H1 (cell line): ENCODE data around the gene ARHGEF40. TPM values are rescaled to one million over a fixed set of nuclear protein-coding genes. Genes with fewer than 3 reads are reported as not detected.

ENCODE experiments used
- CTCF ChIA-PET: fragments of 300-600 bp; sonication (Branson Sonifier 250); formaldehyde crosslinking; loops from one replicate; lab custom pipeline; 2021; ENCODE audit not compliant: partially characterized antibody; lab: Charles Lee
- POLR2A ChIA-PET: fragments of 300-600 bp; sonication (Branson Sonifier 250); formaldehyde crosslinking; loops from one replicate; lab custom pipeline; 2021; ENCODE audit warnings: inconsistent platforms; ENCODE audit not compliant: partially characterized antibody; lab: Charles Lee
- DNase-seq, 2 experiments: peaks; one replicate each; pipeline versions ENCODE4 v3.0.0 to v3.0.0-alpha.2; 2010 to 2022; ENCODE audit warnings: low spot score in 2 of 2, low read depth in 1 of 2, mixed read lengths in 1 of 2
- FAIRE-seq: peaks from 2 replicates; lab custom pipeline; 2011; peaks lifted over from hg19 to GRCh38; lab: Jason Lieb, UNC
- H2AFZ ChIP-seq: 2 replicates; pipeline ENCODE4 v1.8.1; 2012; ENCODE audit warnings: low read length, inconsistent platforms
- H2AK5ac ChIP-seq: 2 replicates; pipeline ENCODE4 v1.6.1; 2013; ENCODE audit warnings: low read depth, low read length
- H2BK120ac ChIP-seq: replicated peaks from 2 replicates; pipeline ENCODE3; 2013; ENCODE audit warnings: low read depth, low read length, inconsistent platforms
- H2BK12ac ChIP-seq: 2 replicates; pipeline ENCODE4 v1.6.1; 2013; ENCODE audit warnings: low read depth, low read length
- H2BK15ac ChIP-seq: 2 replicates; pipeline ENCODE4 v1.6.1; 2013; ENCODE audit warnings: low read length
- H2BK20ac ChIP-seq: 2 replicates; pipeline ENCODE4 v1.6.1; 2013; ENCODE audit warnings: low read length
- H2BK5ac ChIP-seq: 2 replicates; pipeline ENCODE4 v1.6.1; 2013; ENCODE audit warnings: low read depth, low read length
- H3K14ac ChIP-seq: 2 replicates; pipeline ENCODE4 v1.6.1; 2013; ENCODE audit warnings: inconsistent platforms; ENCODE audit not compliant: insufficient read length
- H3K18ac ChIP-seq: 2 replicates; pipeline ENCODE4 v1.6.1; 2013; ENCODE audit warnings: low read length; ENCODE audit errors: extremely low read depth
- H3K23ac ChIP-seq: 2 replicates; pipeline ENCODE4 v1.6.1; 2013; ENCODE audit warnings: inconsistent platforms; ENCODE audit not compliant: insufficient read length
- H3K23me2 ChIP-seq: 2 replicates; pipeline ENCODE4 v1.6.1; 2013; ENCODE audit warnings: low read depth, low read length
- H3K27ac ChIP-seq: 2 replicates; pipeline ENCODE4 v1.6.1; 2011; ENCODE audit warnings: low read depth, low read length, inconsistent platforms
- H3K27me3 ChIP-seq, 4 experiments: replicated peaks in 1 of 4; 1 replicate in 1 of 4; 2 replicates in 3 of 4; pipeline versions ENCODE4 v1.6.1 to v1.8.1; 2011 to 2013; ENCODE audit warnings: low read length in 3 of 4, mild to moderate bottlenecking in 3 of 4, inconsistent platforms in 2 of 4, mixed read lengths in 2 of 4, moderate library complexity in 1 of 4; ENCODE audit not compliant: control insufficient read depth in 3 of 4, insufficient read depth in 3 of 4; ENCODE audit errors: extremely low read depth in 1 of 4
- H3K36me3 ChIP-seq, 4 experiments: 2 replicates each; pipeline versions ENCODE4 v1.6.1 to v1.8.1; 2011 to 2013; ENCODE audit warnings: mild to moderate bottlenecking in 4 of 4, low read length in 3 of 4, moderate library complexity in 2 of 4, control low read depth in 1 of 4, inconsistent platforms in 1 of 4; ENCODE audit not compliant: insufficient read depth in 4 of 4, control insufficient read depth in 2 of 4
- H3K4ac ChIP-seq: replicated peaks from 2 replicates; pipeline ENCODE3; 2013; ENCODE audit warnings: low read length, low read depth, mixed read lengths, inconsistent platforms; ENCODE audit not compliant: insufficient read length
- H3K4me1 ChIP-seq, 4 experiments: replicated peaks in 1 of 4; 1 replicate in 1 of 4; 2 replicates in 3 of 4; pipeline versions ENCODE4 v1.6.1 to v1.8.1; 2011 to 2013; ENCODE audit warnings: low read length in 3 of 4, inconsistent platforms in 2 of 4, mixed read lengths in 1 of 4; ENCODE audit not compliant: insufficient read depth in 4 of 4, control insufficient read depth in 3 of 4
- H3K4me2 ChIP-seq, 2 experiments: 2 replicates each; pipeline versions ENCODE4 v1.6.1 to v1.8.1; 2011 to 2013; ENCODE audit warnings: low read depth in 2 of 2, low read length in 2 of 2, control low read depth in 1 of 2, inconsistent platforms in 1 of 2, mild to moderate bottlenecking in 1 of 2; ENCODE audit not compliant: insufficient read depth in 1 of 2
- H3K4me3 ChIP-seq, 4 experiments: fragments of 200-600, 300-600 bp in 1 of 4; sonication (generic), shearing (Covaris generic), sonication (Bioruptor Twin) in 1 of 4; 2 replicates each; pipeline versions ENCODE4 v1.5.1 to v1.8.1; 2011 to 2016; ENCODE audit warnings: low read length in 4 of 4, low read depth in 3 of 4, control low read depth in 2 of 4, inconsistent platforms in 2 of 4, mild to moderate bottlenecking in 2 of 4, mixed read lengths in 1 of 4, moderate library complexity in 1 of 4; ENCODE audit not compliant: insufficient read depth in 2 of 4; ENCODE audit errors: extremely low read depth in 1 of 4
- H3K56ac ChIP-seq: replicated peaks from 2 replicates; pipeline ENCODE3; 2013; ENCODE audit warnings: low read depth, mild to moderate bottlenecking, mixed read lengths, low read length, inconsistent platforms; ENCODE audit not compliant: insufficient read length
- H3K79me1 ChIP-seq: 2 replicates; pipeline ENCODE4 v1.6.1; 2013; ENCODE audit warnings: low read depth, low read length, control low read depth
- H3K79me2 ChIP-seq, 2 experiments: 2 replicates each; pipeline versions ENCODE4 v1.6.1 to v1.8.1; 2012 to 2013; ENCODE audit warnings: low read length in 2 of 2, mild to moderate bottlenecking in 2 of 2, inconsistent platforms in 1 of 2; ENCODE audit not compliant: insufficient read depth in 2 of 2, control insufficient read depth in 1 of 2
- H3K9ac ChIP-seq, 4 experiments: replicated peaks in 1 of 4; 1 replicate in 1 of 4; 2 replicates in 3 of 4; pipeline versions ENCODE4 v1.6.1 to v1.8.1; 2011 to 2013; ENCODE audit warnings: low read depth in 3 of 4, low read length in 3 of 4, control low read depth in 2 of 4, mild to moderate bottlenecking in 2 of 4, moderate library complexity in 2 of 4, inconsistent platforms in 1 of 4; ENCODE audit errors: extremely low read depth in 1 of 4
- H3K9me3 ChIP-seq, 2 experiments: 2 replicates each; pipeline versions ENCODE4 v1.6.1 to v1.8.1; 2012 to 2013; ENCODE audit warnings: mild to moderate bottlenecking in 2 of 2, moderate library complexity in 2 of 2, control low read depth in 1 of 2, inconsistent platforms in 1 of 2, low read depth in 1 of 2, low read length in 1 of 2, mixed read lengths in 1 of 2; ENCODE audit not compliant: insufficient read depth in 2 of 2
- H4K20me1 ChIP-seq, 2 experiments: replicated peaks in 1 of 2; 2 replicates each; pipeline versions ENCODE3 to v1.8.1; 2011 to 2013; ENCODE audit warnings: inconsistent platforms in 2 of 2, low read length in 2 of 2, mild to moderate bottlenecking in 1 of 2; ENCODE audit not compliant: insufficient read depth in 2 of 2, control insufficient read depth in 1 of 2
- H4K5ac ChIP-seq: 2 replicates; pipeline ENCODE4 v1.6.1; 2013; ENCODE audit warnings: low read length, low read depth, mixed read lengths, inconsistent platforms; ENCODE audit not compliant: insufficient read length
- H4K8ac ChIP-seq: 2 replicates; pipeline ENCODE4 v1.8.0; 2013; ENCODE audit warnings: mild to moderate bottlenecking, moderate library complexity, low read length, inconsistent platforms; ENCODE audit not compliant: insufficient read depth; ENCODE audit errors: extremely low read depth
- H4K91ac ChIP-seq: replicated peaks from 2 replicates; pipeline ENCODE3; 2013; ENCODE audit warnings: low read length, mixed read lengths, inconsistent platforms; ENCODE audit not compliant: insufficient read length
- ASH2L ChIP-seq: fragments of 200-600, 300-600 bp; sonication (generic); IDR thresholded peaks from one replicate; pipeline ENCODE4 v1.7.1; 2017; ENCODE audit warnings: low read length
- BRCA1 ChIP-seq: IDR thresholded peaks from 2 replicates; pipeline ENCODE4 v1.6.1; 2012; ENCODE audit warnings: low read depth, low read length, improper control_type of control experiment
- CBX8 ChIP-seq: fragments of 300-800, 300-1000 bp; sonication (generic); IDR thresholded peaks from 2 replicates; pipeline ENCODE4 v1.7.1; 2016; ENCODE audit warnings: low read depth, low read length, borderline replicate concordance
- CHD1 ChIP-seq: IDR thresholded peaks from 2 replicates; pipeline ENCODE4 v1.6.1; 2012; ENCODE audit warnings: low read depth, low read length, improper control_type of control experiment
- EZH2 ChIP-seq: fragments of 200-600 bp; sonication (generic); IDR thresholded peaks from 2 replicates; pipeline ENCODE4 v1.7.1; 2012; ENCODE audit warnings: low read depth, mild to moderate bottlenecking, moderate library complexity, low read length, inconsistent platforms; ENCODE audit not compliant: severe bottlenecking
- GTF2F1 ChIP-seq: IDR thresholded peaks from 2 replicates; pipeline ENCODE4 v1.6.1; 2012; ENCODE audit warnings: low read depth, low read length, improper control_type of control experiment, borderline replicate concordance
- HDAC2 ChIP-seq, 2 experiments: fragments of 300-600 bp in 1 of 2; sonication (generic) in 1 of 2; IDR thresholded peaks; 2 replicates each; pipeline ENCODE4 v1.6.1; 2011 to 2012; ENCODE audit warnings: low read depth in 2 of 2, low read length in 2 of 2, mild to moderate bottlenecking in 2 of 2, moderate library complexity in 2 of 2, borderline replicate concordance in 1 of 2, inconsistent platforms in 1 of 2
- KDM5A ChIP-seq: fragments of 200-600 bp; IDR thresholded peaks from 2 replicates; pipeline ENCODE4 v1.7.1; 2012; ENCODE audit warnings: mild to moderate bottlenecking, low read length, inconsistent platforms, mixed read lengths
- NRF1 ChIP-seq: IDR thresholded peaks from 2 replicates; pipeline ENCODE4 v1.6.1; 2011; ENCODE audit warnings: mild to moderate bottlenecking, low read depth, low read length, improper control_type of control experiment
- POU5F1 ChIP-seq: IDR thresholded peaks from 2 replicates; pipeline ENCODE4 v1.6.1; 2011; ENCODE audit warnings: low read depth, mild to moderate bottlenecking, low read length, moderate library complexity
- SAP30 ChIP-seq: fragments of 300-600 bp; sonication (generic); IDR thresholded peaks from 2 replicates; pipeline ENCODE4 v1.7.1; 2012; ENCODE audit warnings: low read length, moderate library complexity, mild to moderate bottlenecking, inconsistent platforms; ENCODE audit not compliant: insufficient read depth, insufficient replicate concordance
- SIX5 ChIP-seq: IDR thresholded peaks from 2 replicates; pipeline ENCODE4 v1.6.1; 2011; ENCODE audit warnings: mild to moderate bottlenecking, low read depth, low read length
- SP4 ChIP-seq: IDR thresholded peaks from 2 replicates; pipeline ENCODE4 v1.6.1; 2012; ENCODE audit warnings: low read length, inconsistent platforms
- SUZ12 ChIP-seq: fragments of 200-600 bp; sonication (generic); IDR thresholded peaks from 2 replicates; pipeline ENCODE4 v1.6.1; 2012; ENCODE audit warnings: mild to moderate bottlenecking, inconsistent platforms, low read length, moderate library complexity, mixed read lengths
- YY1 ChIP-seq: IDR thresholded peaks from 2 replicates; pipeline ENCODE4 v1.6.1; 2011; ENCODE audit warnings: low read depth, mild to moderate bottlenecking, low read length
- WGBS, 2 experiments: shearing (Covaris generic) in 1 of 2; methylation state at CpG; one replicate each; pipeline versions ENCODE4 v1.1.6 to v1.1.7; 2013 to 2015; ENCODE audit warnings: low lambda C conversion rate in 2 of 2, mixed read lengths in 2 of 2, inconsistent platforms in 1 of 2, low coverage in 1 of 2, missing lambda C conversion rate in 1 of 2; ENCODE audit not compliant: insufficient replicate concordance in 2 of 2, insufficient coverage in 1 of 2, insufficient read length in 1 of 2; ENCODE audit errors: extremely low coverage in 1 of 2, missing lambda C conversion rate in 1 of 2; 5-methylcytosine and 5-hydroxymethylcytosine counted together
- polyA plus RNA-seq, 7 experiments: library from polyadenylated mRNA; depleted of rRNA in 3 of 7; stranded (reverse) in 5 of 7; unstranded in 2 of 7; fragments of >200 nt in 5 of 7; fragments of 200-250 nt in 2 of 7; gene quantifications; 1 replicate in 5 of 7; 2 replicates in 1 of 7; 4 replicates in 1 of 7; pipeline versions ENCODE4 v1.2.1 to v1.2.3, GENCODE V29; 2011 to 2013; ENCODE audit warnings: missing spikeins in 2 of 7, mixed read lengths in 2 of 7
- total RNA-seq: library from RNA; stranded (reverse); fragmentation: NEBNext Ultra II Directional; extraction: Animal tissue kit (Norgen Biotek cat#: 25700); gene quantifications from 2 replicates; pipeline ENCODE4 v1.2.1, GENCODE V29; 2021

The ARHGEF40 gene
- total and polyA plus RNA-seq, 2 of the 8 experiments (the other 6 are each of a cell fraction or from before 2014, with no cell fraction given): 53.1 to 101 TPM

DNA sequence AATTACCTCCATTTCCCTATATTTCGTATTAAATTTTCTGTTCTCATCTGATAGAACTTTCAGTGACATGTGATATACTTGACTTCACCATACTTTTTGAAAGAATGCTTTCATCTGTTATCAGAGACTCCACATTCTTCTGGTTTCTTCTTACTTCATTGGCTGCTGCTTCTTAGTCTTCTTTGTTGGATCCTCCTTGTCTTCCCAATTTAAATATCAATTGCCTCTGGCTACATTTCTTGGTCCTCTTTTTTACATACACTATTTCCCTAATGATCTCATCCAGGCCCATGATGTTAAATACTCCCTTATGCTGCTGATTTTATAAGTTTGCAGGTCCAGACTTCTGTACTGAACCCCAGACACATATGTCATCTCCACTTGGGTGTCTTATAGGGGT, 63.8 kb downstream of the ARHGEF40 start:
- CTCF ChIA-PET: interaction anchor here (1.2 kb wide), 1 partner anchor 119 kb away, joined by 3 read pairs; no protein-coding TSS in a partner anchor
- Histone ChIP-seq H3K4ac (no peak overlapping the region), H3K4me2 (0 out of 4 replicates have a peak overlapping the region, but pooled peaks of 1 of the 2 experiments have one; percentile 2), H2BK20ac (no peak overlapping the region), H4K91ac (no peak overlapping the region), H4K20me1 (no peaks in the 10 kb centered on the region), H2BK12ac (no peak overlapping the region), H3K79me2 (no peaks in the 10 kb centered on the region), H3K4me1 (peaks cover 0 to 3% (median 0%) of the 10 kb centered on the region in 4 experiments; a peak in 5 of 7 replicates), H3K27me3 (peaks cover 0 to 1% (median 0%) of the 10 kb centered on the region in 4 experiments; a peak in 1 of 7 replicates), H3K4me3 (no peak overlapping the region), H3K18ac (no peak overlapping the region), H2BK120ac (no peak overlapping the region), H3K14ac (no peak overlapping the region), H3K56ac (no peak overlapping the region), H4K5ac (no peak overlapping the region), H2AK5ac (no peak overlapping the region), H4K8ac (no peak overlapping the region), H3K23me2 (no peaks in the 10 kb centered on the region), H3K79me1 (no peaks in the 10 kb centered on the region), H2AFZ (no peak overlapping the region), H2BK15ac (no peak overlapping the region), H2BK5ac (no peak overlapping the region), H3K36me3 (no peaks in the 10 kb centered on the region), H3K27ac (no peak overlapping the region), H3K9me3 (no peaks in the 10 kb centered on the region), H3K9ac (no peak overlapping the region), H3K23ac (no peak overlapping the region)
- DNase-seq (no peak), FAIRE-seq (peak; percentile 66)
- POLR2A ChIA-PET: no interaction called here
- 47 to 100% methylated on average over 1 of the region's 1 CpG for WGBS, 2 experiments
- TF ChIP-seq KDM5A: no peak
- TF ChIP-seq ASH2L: no peak
- TF ChIP-seq SAP30: no peak
- TF ChIP-seq CBX8: no peak
- TF ChIP-seq SP4: no peak
- no peak for TF ChIP-seq YY1
- no peak for TF ChIP-seq NRF1
- TF ChIP-seq POU5F1: no peak
- TF ChIP-seq SUZ12: no peak
- TF ChIP-seq SIX5: no peak
- TF ChIP-seq CHD1: no peak
- no peak for TF ChIP-seq HDAC2 (IDR thresholded peaks at IDR 0.05; ENCODE audit: borderline replicate concordance in 1 of 2, low read depth in 2 of 2, low read length in 2 of 2)
- TF ChIP-seq BRCA1: no peak
- no peak for TF ChIP-seq GTF2F1
- TF ChIP-seq EZH2: no peak
